SK-N-SH treated with all-trans-retinoic acid at 6 μM for 48 hours (cell line): ENCODE results near the gene LAIR2.

Experiments used
- ARNTL ChIP-seq: fragments of 450-650 bp; formaldehyde crosslinking; IDR thresholded peaks from 2 replicates; pipeline ENCODE4 v1.5.0; 2020; ENCODE audit warnings: low read depth, mild to moderate bottlenecking, moderate library complexity, borderline replicate concordance
- ISL1 ChIP-seq: fragments of 250-450 bp; sonication (Bioruptor Pico); IDR thresholded peaks from 2 replicates; pipeline ENCODE4 v2.1.2; 2022; ENCODE audit warnings: mild to moderate bottlenecking, moderate library complexity
- RARB ChIP-seq: fragments of 250-450 bp; sonication (Bioruptor Pico); IDR thresholded peaks from 2 replicates; pipeline ENCODE4 v1.8.0; 2021; ENCODE audit warnings: mild to moderate bottlenecking, moderate library complexity
- SNAI2 ChIP-seq: fragments of 250-450 bp; sonication (Bioruptor Pico); IDR thresholded peaks from 2 replicates; pipeline ENCODE4 v1.5.0; 2020; ENCODE audit warnings: mild to moderate bottlenecking, moderate library complexity
- TCF4 ChIP-seq: fragments of 250-450 bp; sonication (Bioruptor Pico); IDR thresholded peaks from 2 replicates; pipeline ENCODE4 v1.8.0; 2021; ENCODE audit warnings: mild to moderate bottlenecking, moderate library complexity, borderline replicate concordance
- TOX ChIP-seq: fragments of 250-450 bp; sonication (Bioruptor Pico); IDR thresholded peaks from 2 replicates; pipeline ENCODE4 v1.8.0; 2021; ENCODE audit warnings: mild to moderate bottlenecking, moderate library complexity, borderline replicate concordance
- ZC3H10 ChIP-seq: fragments of 250-450 bp; sonication (Bioruptor Pico); IDR thresholded peaks from 2 replicates; pipeline ENCODE4 v1.5.1; 2021; ENCODE audit warnings: mild to moderate bottlenecking, moderate library complexity
- ZFP3 ChIP-seq: fragments of 250-450 bp; sonication (Bioruptor Pico); IDR thresholded peaks from 2 replicates; pipeline ENCODE4 v1.5.0; 2020; ENCODE audit warnings: mild to moderate bottlenecking, moderate library complexity
- ZFP30 ChIP-seq: fragments of 450-650 bp; formaldehyde crosslinking; IDR thresholded peaks from 2 replicates; pipeline ENCODE4 v1.5.0; 2022; ENCODE audit warnings: mild to moderate bottlenecking, moderate library complexity
- ZNF565 ChIP-seq: fragments of 450-650 bp; formaldehyde crosslinking; conservative IDR thresholded peaks from 2 replicates; pipeline ENCODE4 v1.5.0; 2020; ENCODE audit warnings: low read depth, mild to moderate bottlenecking, moderate library complexity
- ZNF8 ChIP-seq: fragments of 450-650 bp; formaldehyde crosslinking; IDR thresholded peaks from 2 replicates; pipeline ENCODE4 v1.5.0; 2020; ENCODE audit warnings: mild to moderate bottlenecking, moderate library complexity
- TF ChIP-seq, protein P1 (sequence below): fragments of 250-450 bp; sonication (Bioruptor Pico); IDR thresholded peaks from 2 replicates; pipeline ENCODE4 v1.8.0; 2020; ENCODE audit warnings: mild to moderate bottlenecking, moderate library complexity, borderline replicate concordance
- TF ChIP-seq, protein P2 (sequence below): fragments of 250-450 bp; sonication (Bioruptor Pico); IDR thresholded peaks from 2 replicates; pipeline ENCODE4 v1.8.0; 2021; ENCODE audit warnings: low read depth, mild to moderate bottlenecking, moderate library complexity, borderline replicate concordance
- TF ChIP-seq, protein P3 (sequence below): fragments of 250-450 bp; sonication (Bioruptor Pico); IDR thresholded peaks from 2 replicates; pipeline ENCODE4 v1.5.1; 2021; ENCODE audit warnings: mild to moderate bottlenecking, moderate library complexity

DNA sequence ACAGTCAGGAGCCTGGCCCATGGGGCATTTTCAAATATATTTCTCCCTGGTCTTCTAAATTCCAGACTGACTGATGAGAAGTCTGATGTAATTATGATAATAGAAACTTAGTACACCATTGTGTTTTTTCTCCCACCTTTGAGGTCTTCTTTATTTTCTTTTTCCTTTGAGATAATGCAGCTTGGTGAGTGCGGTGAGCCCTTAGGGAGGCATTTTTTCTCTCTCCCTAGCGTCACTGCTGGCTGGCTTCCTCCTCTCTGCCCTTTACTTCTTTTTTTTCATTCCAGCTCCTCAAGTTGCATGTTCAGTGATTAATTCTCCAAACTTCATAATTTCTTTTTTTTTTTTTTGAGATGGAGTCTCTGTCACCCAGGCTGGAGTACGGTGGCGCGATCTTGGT lies 16.8 kb upstream of the LAIR2 start:
- TF ChIP-seq TCF4 (no peak), ZFP3 (CRISPR knock-in tag) (no peak), ISL1 (CRISPR knock-in tag) (no peak), SNAI2 (CRISPR knock-in tag) (no peak), RARB (no peak), ZC3H10 (CRISPR knock-in tag) (no peak), ARNTL (no peak), ZNF8 (no peak), TOX (no peak), ZNF565 (CRISPR knock-in tag) (no peak), ZFP30 (CRISPR knock-in tag) (no peak)
- TF ChIP-seq, protein P1, sequence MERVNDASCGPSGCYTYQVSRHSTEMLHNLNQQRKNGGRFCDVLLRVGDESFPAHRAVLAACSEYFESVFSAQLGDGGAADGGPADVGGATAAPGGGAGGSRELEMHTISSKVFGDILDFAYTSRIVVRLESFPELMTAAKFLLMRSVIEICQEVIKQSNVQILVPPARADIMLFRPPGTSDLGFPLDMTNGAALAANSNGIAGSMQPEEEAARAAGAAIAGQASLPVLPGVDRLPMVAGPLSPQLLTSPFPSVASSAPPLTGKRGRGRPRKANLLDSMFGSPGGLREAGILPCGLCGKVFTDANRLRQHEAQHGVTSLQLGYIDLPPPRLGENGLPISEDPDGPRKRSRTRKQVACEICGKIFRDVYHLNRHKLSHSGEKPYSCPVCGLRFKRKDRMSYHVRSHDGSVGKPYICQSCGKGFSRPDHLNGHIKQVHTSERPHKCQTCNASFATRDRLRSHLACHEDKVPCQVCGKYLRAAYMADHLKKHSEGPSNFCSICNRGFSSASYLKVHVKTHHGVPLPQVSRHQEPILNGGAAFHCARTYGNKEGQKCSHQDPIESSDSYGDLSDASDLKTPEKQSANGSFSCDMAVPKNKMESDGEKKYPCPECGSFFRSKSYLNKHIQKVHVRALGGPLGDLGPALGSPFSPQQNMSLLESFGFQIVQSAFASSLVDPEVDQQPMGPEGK (CRISPR knock-in tag) = no peak
- TF ChIP-seq, protein P2, sequence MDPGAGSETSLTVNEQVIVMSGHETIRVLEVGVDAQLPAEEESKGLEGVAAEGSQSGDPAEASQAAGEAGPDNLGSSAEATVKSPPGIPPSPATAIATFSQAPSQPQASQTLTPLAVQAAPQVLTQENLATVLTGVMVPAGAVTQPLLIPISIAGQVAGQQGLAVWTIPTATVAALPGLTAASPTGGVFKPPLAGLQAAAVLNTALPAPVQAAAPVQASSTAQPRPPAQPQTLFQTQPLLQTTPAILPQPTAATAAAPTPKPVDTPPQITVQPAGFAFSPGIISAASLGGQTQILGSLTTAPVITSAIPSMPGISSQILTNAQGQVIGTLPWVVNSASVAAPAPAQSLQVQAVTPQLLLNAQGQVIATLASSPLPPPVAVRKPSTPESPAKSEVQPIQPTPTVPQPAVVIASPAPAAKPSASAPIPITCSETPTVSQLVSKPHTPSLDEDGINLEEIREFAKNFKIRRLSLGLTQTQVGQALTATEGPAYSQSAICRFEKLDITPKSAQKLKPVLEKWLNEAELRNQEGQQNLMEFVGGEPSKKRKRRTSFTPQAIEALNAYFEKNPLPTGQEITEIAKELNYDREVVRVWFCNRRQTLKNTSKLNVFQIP (CRISPR knock-in tag) = no peak
- TF ChIP-seq, protein P3, sequence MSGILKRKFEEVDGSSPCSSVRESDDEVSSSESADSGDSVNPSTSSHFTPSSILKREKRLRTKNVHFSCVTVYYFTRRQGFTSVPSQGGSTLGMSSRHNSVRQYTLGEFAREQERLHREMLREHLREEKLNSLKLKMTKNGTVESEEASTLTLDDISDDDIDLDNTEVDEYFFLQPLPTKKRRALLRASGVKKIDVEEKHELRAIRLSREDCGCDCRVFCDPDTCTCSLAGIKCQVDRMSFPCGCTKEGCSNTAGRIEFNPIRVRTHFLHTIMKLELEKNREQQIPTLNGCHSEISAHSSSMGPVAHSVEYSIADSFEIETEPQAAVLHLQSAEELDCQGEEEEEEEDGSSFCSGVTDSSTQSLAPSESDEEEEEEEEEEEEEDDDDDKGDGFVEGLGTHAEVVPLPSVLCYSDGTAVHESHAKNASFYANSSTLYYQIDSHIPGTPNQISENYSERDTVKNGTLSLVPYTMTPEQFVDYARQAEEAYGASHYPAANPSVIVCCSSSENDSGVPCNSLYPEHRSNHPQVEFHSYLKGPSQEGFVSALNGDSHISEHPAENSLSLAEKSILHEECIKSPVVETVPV = no peak
